HepG2 (cell line): ENCODE data around the gene MTPN. TPM values are rescaled to one million over a fixed set of nuclear protein-coding genes. Genes with fewer than 3 reads are reported as not detected.

ENCODE experiments used
- ATAC-seq: fragments of 200-7000 bp; cut with Tn5 transposase; 3 replicates; pipeline ENCODE4 v1.9.1; 2020; ENCODE audit warnings: mild to moderate bottlenecking, moderate library complexity
- BruUV-seq: library from RNA; stranded (reverse); fragments of 400-500 nt; replicated peaks from 2 replicates; lab custom pipeline; 2021; lab: Mats Ljungman, UMichigan
- CTCF ChIA-PET: fragments of 300-600 bp; formaldehyde crosslinking; extraction: SDS; loops from one replicate; lab custom pipeline; 2021; ENCODE audit warnings: low total read pairs, inconsistent platforms, low intra/inter-chr PET ratio; lab: Yijun Ruan, JAX
- POLR2A ChIA-PET: fragments of 350-600 bp; sonication (Branson Sonifier 250); formaldehyde crosslinking; loops from one replicate; lab custom pipeline; 2020; ENCODE audit warnings: antibody characterized with exemption, inconsistent platforms; lab: Yijun Ruan, JAX
- DNase-seq: peaks from one replicate; pipeline ENCODE4 v3.0.0-alpha.2; 2015; ENCODE audit warnings: low spot score
- FAIRE-seq: peaks from 3 replicates; lab custom pipeline; 2011; peaks lifted over from hg19 to GRCh38; lab: Jason Lieb, UNC
- H2AFZ ChIP-seq: one replicate; pipeline ENCODE4 v1.6.1; 2011; ENCODE audit warnings: low read length, inconsistent platforms
- H3K27ac ChIP-seq: fragments of 300-600 bp; 3 replicates; pipeline ENCODE4 v1.8.0; 2011; ENCODE audit warnings: mixed run types, mild to moderate bottlenecking, mixed read lengths, low read length, inconsistent platforms; ENCODE audit not compliant: insufficient read depth; ENCODE audit errors: extremely low read length
- H3K27me3 ChIP-seq, 2 experiments: fragments of 200-600 bp in 1 of 2; 2 replicates in 1 of 2; 3 replicates in 1 of 2; pipeline versions ENCODE4 v1.6.0 to v1.8.0; 2011; ENCODE audit warnings: low read length in 2 of 2, mild to moderate bottlenecking in 2 of 2, moderate library complexity in 2 of 2, inconsistent platforms in 1 of 2; ENCODE audit not compliant: insufficient read depth in 2 of 2, control insufficient read depth in 1 of 2
- H3K36me3 ChIP-seq, 2 experiments: fragments of 200-600 bp in 1 of 2; replicated peaks in 1 of 2; 2 replicates in 1 of 2; 3 replicates in 1 of 2; pipeline versions ENCODE4 v1.5.1 to v1.8.0; 2011; ENCODE audit warnings: low read length in 2 of 2, inconsistent platforms in 1 of 2; ENCODE audit not compliant: insufficient read depth in 2 of 2, control insufficient read depth in 1 of 2
- H3K4me1 ChIP-seq: 2 replicates; pipeline ENCODE4 v1.5.1; 2012; ENCODE audit warnings: low read length, inconsistent platforms; ENCODE audit not compliant: insufficient read depth
- H3K4me2 ChIP-seq: 2 replicates; pipeline ENCODE4 v1.6.0; 2011; ENCODE audit warnings: low read depth, low read length, inconsistent platforms
- H3K4me3 ChIP-seq, 3 experiments: fragments of 200-600 bp in 1 of 3; sonication (generic), shearing (Covaris generic) in 1 of 3; replicated peaks in 1 of 3; 2 replicates each; pipeline ENCODE4 v1.5.1; 2011 to 2016; ENCODE audit warnings: low read length in 3 of 3, inconsistent platforms in 2 of 3, low read depth in 2 of 3, mild to moderate bottlenecking in 2 of 3, control low read depth in 1 of 3, mixed read lengths in 1 of 3; ENCODE audit not compliant: insufficient read depth in 1 of 3
- H3K79me2 ChIP-seq: one replicate; pipeline ENCODE4 v1.6.1; 2011; ENCODE audit warnings: low read length, inconsistent platforms; ENCODE audit not compliant: insufficient read depth
- H3K9ac ChIP-seq: 2 replicates; pipeline ENCODE4 v1.6.0; 2011; ENCODE audit warnings: mild to moderate bottlenecking, low read depth, low read length, inconsistent platforms; ENCODE audit not compliant: insufficient read depth
- H3K9me3 ChIP-seq: 2 replicates; pipeline ENCODE4 v1.5.1; 2012; ENCODE audit warnings: mild to moderate bottlenecking, low read length
- H4K20me1 ChIP-seq: 2 replicates; pipeline ENCODE4 v1.6.0; 2011; ENCODE audit warnings: inconsistent platforms, mild to moderate bottlenecking, low read length, moderate library complexity; ENCODE audit not compliant: insufficient read depth
- GABPA ChIP-seq, 2 experiments: IDR thresholded peaks; 2 replicates each; pipeline ENCODE4 v1.6.1; 2011 to 2016; ENCODE audit warnings: low read depth in 2 of 2, low read length in 1 of 2, missing biosample characterization in 1 of 2, missing genetic modification characterization in 1 of 2
- GLI4 ChIP-seq: sonication (generic); formaldehyde crosslinking; IDR thresholded peaks from 2 replicates; pipeline ENCODE4 v1.5.1; 2020; ENCODE audit warnings: missing genetic modification reagents, mild to moderate bottlenecking, moderate library complexity, borderline replicate concordance
- GLMP ChIP-seq: sonication (generic); formaldehyde crosslinking; IDR thresholded peaks from 2 replicates; pipeline ENCODE4 v1.9.0; 2021; ENCODE audit warnings: missing genetic modification reagents, mild to moderate bottlenecking, borderline replicate concordance
- ISX ChIP-seq: sonication (generic); formaldehyde crosslinking; conservative IDR thresholded peaks from 2 replicates; pipeline ENCODE4 v1.5.0; 2020; ENCODE audit warnings: missing genetic modification reagents
- NFE2 ChIP-seq: sonication (generic); formaldehyde crosslinking; IDR thresholded peaks from 2 replicates; pipeline ENCODE4 v1.4.0; 2020; ENCODE audit warnings: missing genetic modification reagents
- REL ChIP-seq: sonication (generic); formaldehyde crosslinking; conservative IDR thresholded peaks from 2 replicates; pipeline ENCODE4 v1.8.0; 2022; ENCODE audit warnings: mild to moderate bottlenecking, missing genetic modification reagents, moderate library complexity
- SP1 ChIP-seq, 2 experiments: fragments of 450-650 bp in 1 of 2; sonication (generic) in 1 of 2; formaldehyde crosslinking in 1 of 2; IDR thresholded peaks; 2 replicates each; pipeline versions ENCODE4 v1.4.0 to v1.6.1; 2016 to 2020; ENCODE audit warnings: missing genetic modification reagents in 1 of 2
- ZBTB20 ChIP-seq: sonication (generic); formaldehyde crosslinking; IDR thresholded peaks from 2 replicates; pipeline ENCODE4 v1.8.1; 2023; ENCODE audit warnings: missing genetic modification reagents, low read depth, mild to moderate bottlenecking, borderline replicate concordance
- ZFP1 ChIP-seq: IDR thresholded peaks from 2 replicates; pipeline ENCODE4 v1.6.1; 2016
- ZMYM4 ChIP-seq: sonication (generic); formaldehyde crosslinking; IDR thresholded peaks from 2 replicates; pipeline ENCODE4 v1.8.1; 2023; ENCODE audit warnings: mild to moderate bottlenecking, missing genetic modification reagents
- ZNF451 ChIP-seq: sonication (generic); formaldehyde crosslinking; IDR thresholded peaks from 2 replicates; pipeline ENCODE4 v1.5.0; 2020; ENCODE audit warnings: mild to moderate bottlenecking, missing genetic modification reagents
- ZNF564 ChIP-seq: sonication (generic); formaldehyde crosslinking; IDR thresholded peaks from 2 replicates; pipeline ENCODE4 v1.8.1; 2023; ENCODE audit warnings: mild to moderate bottlenecking, missing genetic modification reagents
- ZNF577 ChIP-seq: sonication (generic); formaldehyde crosslinking; IDR thresholded peaks from 2 replicates; pipeline ENCODE4 v1.4.0; 2020; ENCODE audit warnings: mild to moderate bottlenecking, low read depth, missing genetic modification reagents, borderline replicate concordance
- ZNF597 ChIP-seq: sonication (generic); formaldehyde crosslinking; IDR thresholded peaks from 2 replicates; pipeline ENCODE4 v1.5.0; 2020; ENCODE audit warnings: missing genetic modification reagents
- ZNF607 ChIP-seq: sonication (generic); formaldehyde crosslinking; IDR thresholded peaks from 2 replicates; pipeline ENCODE4 v1.5.1; 2020; ENCODE audit warnings: missing genetic modification reagents, mild to moderate bottlenecking, borderline replicate concordance
- ZNF850 ChIP-seq: sonication (generic); formaldehyde crosslinking; conservative IDR thresholded peaks from 2 replicates; pipeline ENCODE4 v1.9.0; 2021; ENCODE audit warnings: mild to moderate bottlenecking, missing genetic modification reagents
- WGBS: methylation state at CpG from one replicate; pipeline ENCODE4 v1.1.6; 2017; ENCODE audit warnings: low lambda C conversion rate; 5-methylcytosine and 5-hydroxymethylcytosine counted together
- in situ Hi-C: cut with HindIII; loops from 2 replicates; pipeline ENCODE4 v1.10.0; 2017; ENCODE audit warnings: low pct_unique_long_range_greater_than_20kb; ENCODE audit not compliant: extremely low pct_ligation_motif_present
- intact Hi-C: fragments of 100-400 bp; cut with micrococcal nuclease; formaldehyde crosslinking; loops from one replicate; pipeline ENCODE4 v1.10.0; 2022; ENCODE audit not compliant: unreplicated experiment
- polyA plus RNA-seq, 8 experiments: library from polyadenylated mRNA; depleted of rRNA in 3 of 8; stranded (reverse) in 7 of 8; unstranded in 1 of 8; fragments of >200 nt; fragmentation: Illumina TruSeq in 4 of 8; extraction: Trizol in 4 of 8; gene quantifications; 2 replicates each; pipeline versions ENCODE4 v1.2.1 to v1.2.3, GENCODE V29; 2011 to 2016; ENCODE audit warnings: low read depth in 4 of 8, missing spikeins in 1 of 8, mixed read lengths in 1 of 8; ENCODE audit not compliant: insufficient read depth in 1 of 8
- total RNA-seq, 5 experiments: library from RNA; depleted of rRNA; stranded (reverse); fragments of >200 nt; fragmentation: Illumina TruSeq; extraction: Trizol; gene quantifications; 2 replicates each; pipeline ENCODE4 v1.2.3, GENCODE V29; 2016; ENCODE audit warnings: low read depth in 1 of 5
- TF ChIP-seq, protein P1 (sequence below): sonication (generic); formaldehyde crosslinking; IDR thresholded peaks from 2 replicates; pipeline ENCODE4 v1.5.0; 2020; ENCODE audit warnings: mild to moderate bottlenecking, missing genetic modification reagents, moderate library complexity

MTPN gene
- total and polyA plus RNA-seq, 2 of the 13 experiments (the other 11 are each of a cell fraction or from before 2014, with no cell fraction given) = 31.1 to 71.7 TPM

GRCh38 chr7:135974667-135975066 is 2.5 kb downstream of the MTPN start:
- Histone ChIP-seq H3K27ac (no peak overlapping the region), H2AFZ (no peak overlapping the region), H3K4me2 (no peak overlapping the region), H3K27me3 (no peaks in the 10 kb centered on the region; a peak in 1 of 5 replicates), H3K36me3 (peaks cover 0 to 9% of the 10 kb centered on the region in 2 experiments; a peak in 2 of 5 replicates), H3K4me1 (peaks cover 27% of the 10 kb centered on the region), H3K4me3 (no peak overlapping the region), H3K79me2 (peaks cover 57% of the 10 kb centered on the region), H3K9me3 (no peaks in the 10 kb centered on the region), H4K20me1 (no peaks in the 10 kb centered on the region), H3K9ac (no peak overlapping the region)
- in situ Hi-C loops (no loop called here), intact Hi-C loops (loop anchor here (5.0 kb wide), 1 partner anchor 302 kb away; no protein-coding TSS in a partner anchor)
- POLR2A ChIA-PET = no interaction called here
- CTCF ChIA-PET = no interaction called here
- WGBS = 100% methylated on average over 1 of the region's 1 CpG
- FAIRE-seq (no peak), DNase-seq (no peak), ATAC-seq (no peak)
- no peak for TF ChIP-seq ISX (CRISPR knock-in tag)
- TF ChIP-seq ZBTB20 (CRISPR knock-in tag) = no peak
- TF ChIP-seq ZNF577 (CRISPR knock-in tag) = no peak
- TF ChIP-seq GLI4 (CRISPR knock-in tag) = no peak
- no peak for TF ChIP-seq ZNF597 (CRISPR knock-in tag)
- TF ChIP-seq ZMYM4 (CRISPR knock-in tag) = no peak
- no peak for TF ChIP-seq ZNF451 (CRISPR knock-in tag)
- TF ChIP-seq ZNF564 = no peak
- TF ChIP-seq ZNF850 (CRISPR knock-in tag) = no peak
- no peak for TF ChIP-seq NFE2 (CRISPR knock-in tag)
- TF ChIP-seq, protein P1, sequence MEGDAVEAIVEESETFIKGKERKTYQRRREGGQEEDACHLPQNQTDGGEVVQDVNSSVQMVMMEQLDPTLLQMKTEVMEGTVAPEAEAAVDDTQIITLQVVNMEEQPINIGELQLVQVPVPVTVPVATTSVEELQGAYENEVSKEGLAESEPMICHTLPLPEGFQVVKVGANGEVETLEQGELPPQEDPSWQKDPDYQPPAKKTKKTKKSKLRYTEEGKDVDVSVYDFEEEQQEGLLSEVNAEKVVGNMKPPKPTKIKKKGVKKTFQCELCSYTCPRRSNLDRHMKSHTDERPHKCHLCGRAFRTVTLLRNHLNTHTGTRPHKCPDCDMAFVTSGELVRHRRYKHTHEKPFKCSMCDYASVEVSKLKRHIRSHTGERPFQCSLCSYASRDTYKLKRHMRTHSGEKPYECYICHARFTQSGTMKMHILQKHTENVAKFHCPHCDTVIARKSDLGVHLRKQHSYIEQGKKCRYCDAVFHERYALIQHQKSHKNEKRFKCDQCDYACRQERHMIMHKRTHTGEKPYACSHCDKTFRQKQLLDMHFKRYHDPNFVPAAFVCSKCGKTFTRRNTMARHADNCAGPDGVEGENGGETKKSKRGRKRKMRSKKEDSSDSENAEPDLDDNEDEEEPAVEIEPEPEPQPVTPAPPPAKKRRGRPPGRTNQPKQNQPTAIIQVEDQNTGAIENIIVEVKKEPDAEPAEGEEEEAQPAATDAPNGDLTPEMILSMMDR = no peak
- no peak for TF ChIP-seq GABPA (IDR thresholded peaks at IDR 0.05; ENCODE audit: low read depth, low read length)
- TF ChIP-seq GABPA (CRISPR knock-in tag; IDR thresholded peaks at IDR 0.05; ENCODE audit: low read depth) = no peak
- no peak for TF ChIP-seq ZNF607 (CRISPR knock-in tag)
- no peak for TF ChIP-seq SP1 (IDR thresholded peaks at IDR 0.05)
- TF ChIP-seq SP1 (CRISPR knock-in tag; IDR thresholded peaks at IDR 0.05) = no peak
- TF ChIP-seq REL = no peak
- TF ChIP-seq ZFP1 (CRISPR knock-in tag) = no peak
- TF ChIP-seq GLMP (CRISPR knock-in tag) = no peak
- BruUV-seq = no TSS peak
